Fibroblast of peridontal ligament (primary cell): ENCODE results near the gene METTL1.

ENCODE experiments used
- DNase-seq: peaks from one replicate; pipeline ENCODE4 v3.0.0-alpha.2; 2010; ENCODE audit errors: extremely low read depth

Gene METTL1

DNA sequence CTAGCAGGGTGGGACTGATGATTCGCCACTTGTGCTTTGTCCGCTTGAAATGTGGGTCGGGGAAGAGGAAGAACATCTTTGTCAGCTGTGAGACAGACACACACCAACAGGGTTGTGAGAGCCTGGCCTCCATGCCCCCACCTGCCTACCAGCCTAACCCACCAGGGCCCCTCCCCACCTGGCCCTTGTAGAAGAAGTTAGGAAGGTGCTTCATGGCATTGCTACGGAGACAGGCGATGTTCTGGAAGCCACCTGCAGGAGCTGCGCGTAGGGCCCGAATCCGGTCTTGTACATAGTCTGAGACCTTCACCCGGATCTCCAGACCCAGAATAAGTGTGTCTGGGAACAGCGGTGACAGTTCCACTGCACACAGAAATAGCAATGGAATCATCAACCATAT lies 2.3 kb downstream of the METTL1 start:
- no peak for DNase-seq

DNA sequence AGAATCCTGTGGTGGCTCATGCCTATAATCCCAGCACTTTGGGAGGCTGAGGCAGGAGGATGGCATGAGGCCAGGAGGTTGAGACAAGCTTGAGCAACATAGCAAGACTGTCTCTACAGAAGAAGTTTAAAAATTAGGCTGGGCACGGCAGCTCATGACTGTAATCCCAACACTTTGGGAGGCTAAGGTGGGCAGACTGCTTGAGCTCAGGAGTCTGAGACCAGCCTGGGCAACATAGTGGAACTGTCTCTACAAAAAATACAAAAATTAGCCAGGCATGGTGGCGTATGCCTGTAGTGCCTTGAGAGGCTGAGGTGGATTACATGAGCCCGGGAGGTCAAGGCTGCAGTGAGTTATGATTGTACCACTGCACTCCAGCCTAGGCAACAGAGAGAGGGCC lies 4.0 kb downstream of the METTL1 start:
- DNase-seq: no peak

DNA sequence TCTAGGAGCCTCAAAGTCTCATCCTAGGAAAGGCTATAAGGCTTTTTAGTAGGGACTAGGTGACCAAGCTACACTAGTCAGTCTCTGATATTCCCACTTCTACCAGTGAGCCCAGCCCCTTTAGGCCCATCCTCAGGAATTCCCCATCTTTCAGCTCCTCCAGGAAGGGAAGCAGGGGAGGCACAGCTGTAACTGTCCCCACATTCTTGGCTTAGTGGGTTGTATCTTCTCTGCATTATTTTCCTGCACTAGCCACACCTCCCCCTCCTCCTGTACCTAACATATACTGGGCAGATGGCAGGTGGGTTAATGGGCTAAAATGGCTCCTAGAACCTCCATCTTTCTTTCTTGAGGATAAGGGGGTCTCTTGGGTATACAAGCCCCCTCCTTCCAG lies 4.6 kb downstream of the METTL1 start:
- DNase-seq: no peak

DNA sequence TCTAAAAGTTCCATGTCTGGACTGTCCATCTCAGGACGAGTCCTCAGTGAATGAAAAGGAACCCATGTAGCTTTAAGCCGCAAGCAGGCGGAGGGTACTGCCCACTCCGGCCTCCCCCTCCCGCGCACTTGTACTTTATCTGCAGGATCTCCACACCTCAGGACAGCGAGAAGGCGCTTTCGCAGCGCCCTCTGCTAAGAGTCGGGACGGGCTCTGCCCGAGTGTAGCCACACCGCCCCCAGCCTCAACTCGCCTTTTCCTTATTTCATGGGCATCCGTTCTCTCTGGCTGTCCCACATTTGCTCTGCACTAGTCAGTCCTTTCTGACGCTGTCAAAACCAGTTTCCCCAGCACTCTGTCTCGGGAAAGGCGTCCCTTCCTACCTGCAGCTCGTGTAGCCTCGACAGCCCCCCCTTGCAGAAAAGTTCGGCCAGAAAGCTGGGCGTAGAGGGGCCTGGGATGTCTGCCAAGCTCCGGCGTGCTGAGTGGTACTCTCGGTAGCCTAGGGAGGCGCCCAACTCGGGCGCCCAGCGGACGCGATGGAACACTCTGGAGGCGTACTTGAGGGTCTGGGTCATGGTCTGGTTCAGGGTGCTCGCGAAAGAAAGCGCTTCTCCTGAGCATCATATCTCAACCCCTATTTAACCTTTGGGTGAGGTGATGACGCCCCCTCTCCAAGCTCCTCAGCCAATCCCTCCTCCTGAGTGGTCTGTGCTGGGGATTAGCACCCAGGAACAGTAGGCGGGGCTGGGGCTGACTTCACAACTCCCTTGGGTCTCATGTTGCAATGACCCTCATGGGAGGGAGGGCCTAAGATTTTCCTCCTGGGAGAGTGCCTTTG lies 5.2 kb downstream of the METTL1 start, which contains the start of gene CYP27B1:
Gene CYP27B1, minus strand, starts transcription at position 615 of the 841 bp plus-strand sequence. Its CDS starts 37 bp downstream, at position 578.
- no peak for DNase-seq

DNA sequence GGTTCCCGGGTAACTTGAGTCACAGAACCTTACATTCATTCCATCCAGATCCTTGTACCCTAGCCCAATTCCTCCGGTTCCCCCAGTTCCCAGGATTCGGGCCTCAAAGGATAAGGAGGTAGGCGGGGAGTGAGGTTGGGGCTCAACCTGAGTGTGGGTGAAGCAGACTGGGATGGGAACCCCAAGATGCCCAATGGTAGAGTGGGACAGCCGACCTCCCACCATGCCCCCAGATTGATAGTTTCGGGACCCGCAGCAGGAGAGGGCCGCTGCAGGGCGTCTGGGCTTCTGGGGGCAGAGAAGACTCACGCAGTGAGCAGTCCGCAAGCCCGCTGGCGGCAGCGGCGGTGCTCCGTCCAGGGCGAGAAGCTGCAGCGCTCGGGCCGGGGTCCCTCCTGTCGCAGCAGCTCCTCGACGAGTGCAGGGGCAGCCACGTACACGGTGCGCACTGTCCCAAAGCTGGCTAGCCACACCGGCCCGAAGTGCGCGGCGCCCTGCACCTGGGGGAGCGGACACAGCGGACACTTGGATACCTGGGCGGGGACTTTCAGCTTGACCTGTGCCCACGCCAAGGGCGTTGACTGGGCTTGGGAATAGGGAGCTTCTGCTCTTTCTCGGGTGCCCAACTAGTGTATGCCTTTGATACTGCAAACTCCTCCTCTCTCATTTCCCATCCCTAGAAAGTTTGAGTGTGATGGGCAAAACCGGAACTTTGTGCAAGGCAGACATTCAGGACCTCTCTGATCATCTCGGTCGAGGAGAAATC lies 6.0 kb downstream of the METTL1 start:
- no peak for DNase-seq

DNA sequence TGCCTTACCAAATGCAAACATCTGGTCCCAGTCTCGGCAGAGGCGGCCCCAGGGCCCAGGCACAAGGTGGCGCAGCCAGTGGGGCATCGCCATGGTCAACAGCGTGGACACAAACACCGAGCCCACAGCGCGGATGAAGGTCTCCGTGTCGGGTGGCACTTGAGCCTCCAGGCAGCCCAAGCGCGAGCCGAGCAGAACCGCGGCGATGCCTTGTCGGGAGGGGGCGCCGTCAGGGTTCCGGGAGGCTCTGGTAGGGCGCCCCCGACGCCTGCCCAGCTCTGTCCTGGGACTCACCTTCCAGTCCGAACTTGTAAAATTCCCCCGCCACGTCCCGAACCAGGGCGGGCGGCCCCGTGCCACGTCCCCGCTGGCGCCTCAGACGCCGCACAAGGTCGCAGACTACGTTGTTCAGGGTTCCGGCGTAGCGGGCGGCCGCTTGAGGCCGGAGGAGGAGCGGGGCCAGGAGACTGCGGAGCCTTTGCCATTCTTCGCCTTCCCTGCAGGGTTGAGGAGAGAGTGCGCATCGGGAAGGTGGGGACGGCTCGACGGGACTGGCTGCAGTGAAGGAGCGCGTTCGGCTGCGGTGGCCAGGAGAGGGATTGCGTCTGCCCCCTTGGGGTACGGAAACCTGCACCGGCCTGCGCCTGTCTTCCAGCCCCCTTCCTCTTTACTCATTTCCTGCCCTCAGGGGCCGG lies 6.8 kb downstream of the METTL1 start:
- no peak for DNase-seq

DNA sequence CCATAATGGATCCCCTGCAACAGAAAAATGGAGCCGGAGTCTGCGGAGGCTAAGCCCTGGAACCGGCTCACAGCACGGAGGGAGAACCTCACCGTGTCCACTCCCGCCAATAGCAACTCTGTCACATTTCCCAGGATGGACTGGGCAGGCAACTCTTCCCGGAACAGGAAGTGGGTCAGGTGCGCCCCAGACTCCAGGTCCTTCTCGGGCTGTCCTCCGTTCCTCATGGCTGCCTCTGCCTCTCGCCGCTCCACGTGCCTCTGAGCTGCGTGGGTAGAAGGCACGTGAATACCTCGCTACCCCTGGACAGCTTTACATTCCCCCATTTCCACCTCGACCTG lies 7.3 kb downstream of the METTL1 start:
- no peak for DNase-seq

DNA sequence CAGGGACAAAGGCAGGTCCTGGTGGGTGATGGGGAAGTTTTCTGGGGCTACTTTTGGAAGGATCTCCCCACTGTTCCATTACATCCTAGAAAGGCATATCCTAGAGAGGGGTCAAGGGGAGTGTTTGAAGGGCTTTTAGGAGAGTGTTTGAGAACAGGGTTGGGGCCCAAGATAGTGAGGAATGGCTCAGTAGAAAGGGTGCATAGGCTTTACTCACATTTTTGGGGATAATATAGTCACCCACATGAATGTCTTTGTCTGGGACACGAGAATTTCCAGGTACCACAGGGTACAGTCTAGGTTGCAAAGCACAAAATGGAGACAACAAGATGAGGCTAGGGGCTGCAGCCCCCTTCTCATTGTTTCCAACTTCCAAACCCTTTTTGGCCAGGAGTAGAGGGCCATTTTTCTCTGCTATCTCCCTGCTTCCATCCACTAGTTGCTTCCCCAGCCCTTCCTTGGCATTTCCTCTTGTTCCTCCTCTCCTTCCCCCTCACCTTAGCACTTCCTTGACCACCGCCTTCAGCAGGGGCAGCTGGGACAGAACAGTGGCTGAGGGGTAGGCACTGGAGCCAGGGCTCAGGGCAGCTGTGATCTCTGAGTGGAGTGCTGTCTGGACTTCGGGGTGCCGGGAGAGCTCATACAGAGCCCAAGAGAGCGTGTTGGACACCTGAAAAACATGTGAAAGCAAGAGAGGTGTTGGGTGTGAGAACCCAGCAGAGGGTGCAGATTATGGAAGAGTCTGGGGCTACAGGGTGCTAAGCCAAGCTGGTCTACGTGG lies 7.8 kb downstream of the METTL1 start:
- DNase-seq: no peak

DNA sequence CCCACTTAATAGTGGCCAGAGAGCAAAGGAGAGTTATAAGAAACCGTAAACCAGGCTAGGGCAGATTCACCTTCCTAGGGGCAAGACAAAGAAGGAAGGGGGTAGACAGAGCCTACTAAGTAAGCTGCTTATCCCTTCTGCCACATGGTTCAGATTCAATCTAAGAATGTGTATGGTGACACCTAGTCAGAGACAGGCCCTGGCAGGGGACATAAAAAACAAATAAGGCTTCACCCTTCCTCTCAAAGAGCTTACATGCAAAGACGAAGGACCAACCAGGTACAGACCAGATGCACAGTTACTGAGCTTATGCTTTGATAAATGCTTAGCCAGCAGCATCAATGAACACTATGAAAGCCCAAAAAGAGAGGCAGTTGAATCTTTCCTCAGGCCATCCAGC lies 9.4 kb downstream of the METTL1 start:
- DNase-seq: no peak

DNA sequence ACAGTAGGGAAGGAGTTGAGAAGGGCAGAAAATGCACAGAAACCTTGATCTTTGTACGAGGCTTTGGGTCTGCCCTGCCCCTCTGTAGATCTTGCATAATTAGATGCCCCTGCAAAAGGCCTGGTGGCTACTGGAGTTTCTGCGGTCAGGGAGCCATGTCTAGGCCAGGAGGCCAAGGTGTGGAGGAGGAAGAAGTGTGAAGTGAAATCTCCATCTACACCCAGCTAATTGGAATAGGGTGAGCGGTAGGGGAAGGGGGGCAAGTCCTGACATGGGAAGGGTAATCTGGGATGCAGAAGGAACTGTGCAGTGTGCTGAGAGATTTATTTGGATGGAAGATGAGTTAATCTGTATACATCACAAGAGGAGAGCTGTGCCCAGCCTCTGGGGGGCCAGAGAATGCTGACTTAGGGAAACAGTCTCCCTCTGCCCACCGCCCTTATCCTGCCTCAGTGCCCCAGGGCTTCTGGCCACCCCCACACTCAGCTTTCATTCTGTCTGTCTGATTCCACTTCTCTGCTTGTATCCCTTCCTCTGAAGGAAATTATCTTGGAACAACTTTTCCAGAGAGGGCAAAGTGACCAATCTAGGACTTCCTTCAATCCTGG lies 10.4 kb downstream of the METTL1 start:
- DNase-seq: no peak

DNA sequence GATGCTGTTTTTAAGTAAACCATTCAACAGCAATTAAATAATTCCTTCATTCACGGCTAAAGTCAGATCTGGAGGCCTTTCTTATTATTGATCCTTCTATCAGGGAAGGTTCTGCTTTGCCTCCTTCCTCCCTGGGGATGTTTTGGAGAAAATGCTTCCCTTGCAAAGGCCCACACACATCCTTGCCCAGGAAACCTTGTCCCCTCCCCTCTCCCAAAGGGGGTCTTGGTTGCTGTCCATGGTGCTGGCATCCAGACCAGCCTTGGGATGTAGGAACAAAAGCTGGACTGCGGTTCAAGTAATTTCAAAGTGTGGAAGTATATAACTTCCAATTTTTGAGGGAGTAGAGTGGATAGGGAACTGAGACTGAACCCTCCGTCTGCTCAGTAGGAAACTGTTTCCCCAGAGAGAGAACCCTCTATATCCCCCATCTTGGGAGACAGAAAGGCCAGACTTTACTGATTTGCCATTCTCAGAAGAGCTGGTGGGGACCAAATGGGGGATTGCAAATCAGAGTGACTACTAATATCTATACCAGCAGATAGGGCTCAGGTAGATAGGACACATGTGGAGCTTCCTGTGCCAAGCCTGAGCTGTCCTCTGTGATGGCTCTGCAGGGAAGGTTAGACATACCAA lies 11.4 kb downstream of the METTL1 start:
- DNase-seq: no peak

DNA sequence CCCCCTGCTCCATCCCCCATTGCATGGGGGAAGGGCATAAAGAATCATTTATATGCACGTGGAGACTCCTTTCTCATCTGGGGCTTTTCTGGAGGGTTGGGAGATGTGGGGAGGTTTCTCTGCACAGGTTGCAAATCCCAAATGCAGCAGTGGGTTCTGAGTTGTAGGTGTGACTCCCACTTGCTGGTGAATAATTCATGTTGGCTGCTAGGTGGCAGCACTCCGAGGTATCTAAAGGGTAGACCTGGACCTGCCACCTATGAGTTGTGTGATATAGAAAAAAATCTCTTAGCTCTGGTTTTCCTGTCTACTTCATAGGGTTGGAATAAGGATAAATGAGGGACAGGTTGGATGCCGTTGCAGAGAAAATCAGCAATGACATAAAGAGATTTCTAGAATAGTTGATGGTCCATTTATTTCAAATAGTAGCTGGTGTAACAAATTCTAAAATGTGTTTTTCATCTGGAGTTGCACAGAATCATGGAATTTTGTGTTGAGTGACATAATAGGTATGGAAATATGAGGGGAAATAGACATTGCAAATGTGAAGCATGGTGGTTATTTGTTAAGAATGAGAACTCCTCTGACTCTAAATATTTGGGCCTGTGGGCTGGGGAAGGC lies 12.4 kb downstream of the METTL1 start:
- DNase-seq: no peak

DNA sequence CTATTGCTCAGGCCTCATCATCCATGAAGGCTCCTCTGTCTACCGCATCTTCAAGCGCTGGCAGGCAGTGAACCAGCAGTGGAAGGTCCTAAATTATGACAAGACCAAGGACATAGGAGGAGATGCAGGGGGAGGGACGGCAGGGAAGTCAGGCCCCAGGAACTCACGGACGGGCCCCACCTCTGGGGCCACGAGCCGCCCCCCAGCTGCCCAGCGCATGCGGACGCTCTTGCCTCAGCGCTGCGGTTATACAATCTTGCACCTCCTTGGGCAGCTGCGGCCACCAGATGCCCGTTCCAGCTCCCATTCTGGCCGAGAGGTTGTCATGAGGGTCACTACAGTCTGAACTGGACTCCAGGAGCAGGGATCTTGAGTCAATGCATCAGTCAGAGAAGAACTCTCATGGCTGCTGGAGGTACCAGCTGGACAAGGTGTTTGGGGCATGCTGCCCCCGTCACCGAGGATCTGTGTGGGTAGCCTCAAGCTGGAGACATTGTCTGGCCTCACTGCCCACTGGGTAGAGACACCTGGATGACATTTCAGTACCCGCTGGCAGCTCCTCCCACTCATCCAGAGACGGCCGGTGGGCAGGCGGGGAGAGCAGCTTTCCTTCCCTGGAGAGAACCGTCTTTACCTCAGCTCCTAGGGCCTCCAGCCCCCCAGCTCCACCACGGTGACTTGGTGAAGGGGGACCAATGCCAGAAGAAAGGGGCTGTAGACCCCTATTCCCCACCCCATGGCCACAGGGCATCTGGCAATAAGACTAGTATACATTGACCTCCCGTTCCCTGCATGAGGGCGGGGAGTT lies 13.1 kb downstream of the METTL1 start:
- DNase-seq: no peak

DNA sequence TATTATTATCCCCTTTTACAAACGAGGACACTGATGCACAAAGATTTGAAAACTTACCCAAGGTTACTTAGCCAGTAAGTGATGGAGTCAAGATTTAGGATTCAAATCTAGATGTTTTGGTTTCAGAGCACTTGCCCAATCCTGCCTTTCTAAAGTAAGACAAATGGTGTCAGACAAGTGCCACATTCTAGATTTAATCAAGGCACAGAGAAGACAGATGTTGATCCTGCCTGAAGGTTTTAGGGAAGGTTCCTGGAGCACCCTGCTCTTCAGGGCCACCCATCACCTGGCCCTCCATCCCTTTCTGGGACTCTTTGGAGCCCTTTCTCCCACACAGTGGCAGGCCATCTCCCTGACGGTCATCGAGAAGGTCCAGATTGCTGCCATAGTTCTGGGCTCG lies 14.1 kb downstream of the METTL1 start:
- no peak for DNase-seq

DNA sequence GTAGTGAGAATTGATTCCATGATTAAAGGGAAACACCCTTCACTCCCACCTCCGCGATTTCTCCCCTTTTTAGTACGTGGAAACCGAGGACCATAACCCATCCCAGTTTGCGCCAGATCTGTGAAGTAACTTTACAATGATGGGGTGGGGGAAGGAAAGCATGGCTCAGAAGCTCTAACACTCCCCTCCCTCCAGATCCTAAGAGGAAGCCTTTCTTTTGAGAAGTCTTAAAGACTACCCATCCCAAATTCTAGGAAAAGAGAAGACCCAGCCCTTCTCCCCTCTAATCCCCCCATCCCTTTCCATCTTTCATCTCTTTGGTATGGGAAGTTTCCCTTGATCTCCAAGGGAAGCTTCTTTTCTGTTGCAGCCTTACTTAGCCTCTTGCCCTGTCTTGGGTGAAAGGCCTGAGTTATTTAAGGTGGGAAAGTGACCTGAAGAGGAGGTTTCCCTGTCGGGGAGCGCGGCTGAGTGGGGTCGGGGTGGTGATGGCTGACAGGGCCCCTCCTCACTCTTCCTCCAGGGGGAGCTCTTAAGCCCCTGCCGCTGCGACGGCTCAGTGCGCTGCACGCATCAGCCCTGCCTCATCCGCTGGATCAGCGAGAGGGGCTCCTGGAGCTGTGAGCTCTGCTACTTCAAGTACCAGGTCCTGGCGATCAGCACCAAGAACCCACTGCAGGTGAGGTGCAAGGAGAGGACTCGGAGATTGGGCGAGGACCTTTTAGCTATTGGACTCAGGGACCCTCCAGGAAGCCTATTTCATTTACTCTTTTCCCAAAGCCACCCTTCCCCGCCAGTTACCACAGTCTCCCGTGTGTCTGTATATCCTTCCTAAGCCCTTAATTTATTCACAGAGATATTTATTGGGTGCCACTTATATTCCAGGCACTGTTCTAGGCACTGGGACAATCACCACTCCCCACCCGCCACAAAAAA lies 15.2 kb downstream of the METTL1 start:
- no peak for DNase-seq

DNA sequence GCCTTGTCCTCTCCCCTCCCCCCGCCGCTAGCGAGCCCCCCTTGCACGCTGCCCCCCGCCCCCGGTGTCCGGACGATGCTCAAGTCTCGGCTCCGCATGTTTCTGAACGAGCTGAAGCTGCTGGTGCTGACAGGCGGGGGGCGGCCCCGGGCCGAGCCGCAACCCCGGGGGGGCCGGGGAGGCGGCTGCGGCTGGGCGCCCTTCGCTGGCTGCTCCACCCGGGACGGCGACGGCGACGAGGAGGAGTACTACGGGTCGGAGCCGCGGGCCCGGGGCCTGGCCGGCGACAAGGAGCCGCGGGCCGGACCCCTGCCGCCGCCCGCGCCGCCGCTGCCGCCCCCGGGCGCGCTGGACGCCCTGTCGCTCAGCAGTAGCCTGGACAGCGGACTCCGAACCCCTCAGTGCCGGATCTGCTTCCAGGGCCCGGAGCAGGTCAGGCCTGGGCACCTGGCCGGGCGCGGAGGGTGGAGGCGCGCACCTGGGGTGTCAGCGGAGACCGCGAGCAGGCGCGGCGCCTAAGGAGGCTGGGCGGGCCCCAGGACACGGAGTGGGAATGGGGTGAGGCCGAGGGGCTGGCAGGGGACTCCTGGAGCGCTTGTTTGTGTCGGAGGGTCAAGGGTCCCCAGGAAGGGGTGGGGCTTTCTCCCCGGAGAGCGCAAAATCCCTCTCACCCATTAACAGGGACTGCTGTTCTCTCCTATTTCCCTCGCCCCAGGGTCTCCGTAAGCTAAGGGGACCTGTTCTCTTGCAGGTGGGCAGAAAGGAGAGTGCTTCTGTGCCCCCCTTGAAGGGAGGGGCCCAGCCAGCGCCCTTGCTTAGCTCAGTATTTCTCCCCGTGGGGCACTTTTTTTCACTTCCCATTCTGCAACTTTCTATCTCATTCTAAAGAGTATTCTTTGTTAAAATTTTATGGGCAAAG lies 16.2 kb downstream of the METTL1 start:
- DNase-seq: no peak

DNA sequence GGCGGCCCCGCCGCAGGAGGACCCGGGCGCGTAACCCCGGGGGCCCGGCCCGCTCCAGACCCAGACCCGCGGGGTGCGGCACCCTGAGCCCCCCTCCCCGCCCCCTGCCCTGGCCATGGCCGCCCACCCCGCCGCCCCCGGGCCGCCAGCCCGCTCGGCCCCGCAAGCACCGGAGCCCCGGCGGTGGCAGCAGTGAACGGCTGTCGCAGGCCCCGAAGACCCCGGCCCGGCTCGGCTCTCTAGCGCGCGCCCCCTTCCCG lies 16.8 kb downstream of the METTL1 start:
- DNase-seq: no peak
